CD4-positive, CD25-positive, alpha-beta regulatory T cell (primary cell): Measurements from ENCODE around the gene KIFAP3. TPM values are rescaled to one million over a fixed set of nuclear protein-coding genes. Genes with fewer than 3 reads are reported as not detected.

Experiments used
- ATAC-seq, 2 donors: fragments of 150-1000 bp; cut with Tn5 transposase; one replicate each; pipeline ENCODE4 v1.10.0; 2021; ENCODE audit warnings: low read depth in 2 of 2, moderate number of reproducible peaks in 2 of 2, moderate library complexity in 1 of 2
- DNase-seq, 3 donors: peaks; one replicate each; pipeline versions ENCODE4 v3.0.0 to v3.0.0-alpha.2; 2012 to 2022; ENCODE audit warnings: mixed read lengths in 1 of 3
- H3K27ac ChIP-seq: one replicate; pipeline ENCODE4 v1.7.0; 2013; ENCODE audit warnings: mild to moderate bottlenecking, low read length; ENCODE audit not compliant: insufficient read depth, poor library complexity, severe bottlenecking
- H3K27me3 ChIP-seq: one replicate; pipeline ENCODE4 v1.7.0; 2013; ENCODE audit warnings: low read length; ENCODE audit not compliant: control insufficient read depth, insufficient read depth
- H3K36me3 ChIP-seq: one replicate; pipeline ENCODE4 v1.7.0; 2013; ENCODE audit warnings: mild to moderate bottlenecking, low read length, moderate library complexity; ENCODE audit not compliant: control insufficient read depth, insufficient read depth
- H3K4me1 ChIP-seq: 2 replicates; pipeline ENCODE4 v1.7.0; 2013; ENCODE audit warnings: mild to moderate bottlenecking, low read length; ENCODE audit not compliant: insufficient read depth, control insufficient read depth, poor library complexity, severe bottlenecking
- H3K4me3 ChIP-seq: one replicate; pipeline ENCODE4 v1.7.0; 2013; ENCODE audit warnings: low read depth, mild to moderate bottlenecking, low read length, moderate library complexity
- H3K9me3 ChIP-seq, 2 experiments: 1 replicate in 1 of 2; 2 replicates in 1 of 2; pipeline ENCODE4 v1.7.0; 2013; ENCODE audit warnings: low read length in 2 of 2, mild to moderate bottlenecking in 1 of 2, moderate library complexity in 1 of 2; ENCODE audit not compliant: control insufficient read depth in 2 of 2
- H3K27ac Mint-ChIP-seq, 3 donors: one replicate each; pipeline ENCODE4 v1.8.0; 2020 to 2022; ENCODE audit warnings: mild to moderate bottlenecking in 3 of 3, mixed read lengths in 3 of 3, moderate library complexity in 2 of 3
- H3K27me3 Mint-ChIP-seq: one replicate; pipeline ENCODE4 v1.8.0; 2022; ENCODE audit warnings: mild to moderate bottlenecking, mixed read lengths
- H3K36me3 Mint-ChIP-seq: one replicate; pipeline ENCODE4 v1.8.0; 2020; ENCODE audit warnings: mixed read lengths
- H3K4me1 Mint-ChIP-seq, 4 donors: one replicate each; pipeline ENCODE4 v1.8.0; 2020 to 2022; ENCODE audit warnings: mixed read lengths in 4 of 4, mild to moderate bottlenecking in 1 of 4
- H3K4me3 Mint-ChIP-seq, 4 donors: one replicate each; pipeline ENCODE4 v1.8.0; 2020 to 2022; ENCODE audit warnings: mild to moderate bottlenecking in 4 of 4, mixed read lengths in 4 of 4, moderate library complexity in 3 of 4
- H3K9me3 Mint-ChIP-seq, 7 donors: one replicate each; pipeline ENCODE4 v1.8.0; 2020 to 2022; ENCODE audit warnings: mixed read lengths in 7 of 7, mild to moderate bottlenecking in 3 of 7, moderate library complexity in 2 of 7
- polyA plus RNA-seq, 4 donors: library from polyadenylated mRNA; unstranded; fragments of 300-500 nt; fragmentation: Illumina TruSeq; gene quantifications; one replicate each; pipeline ENCODE4 v1.2.3, GENCODE V29; 2021
- total RNA-seq: library from RNA; stranded (reverse); gene quantifications from one replicate; pipeline ENCODE4 v1.2.3, GENCODE V29; 2022

Gene KIFAP3
- total and polyA plus RNA-seq, 5 donors from 2014 or later, result 12.8 to 21.9 (median 18.0) TPM

DNA sequence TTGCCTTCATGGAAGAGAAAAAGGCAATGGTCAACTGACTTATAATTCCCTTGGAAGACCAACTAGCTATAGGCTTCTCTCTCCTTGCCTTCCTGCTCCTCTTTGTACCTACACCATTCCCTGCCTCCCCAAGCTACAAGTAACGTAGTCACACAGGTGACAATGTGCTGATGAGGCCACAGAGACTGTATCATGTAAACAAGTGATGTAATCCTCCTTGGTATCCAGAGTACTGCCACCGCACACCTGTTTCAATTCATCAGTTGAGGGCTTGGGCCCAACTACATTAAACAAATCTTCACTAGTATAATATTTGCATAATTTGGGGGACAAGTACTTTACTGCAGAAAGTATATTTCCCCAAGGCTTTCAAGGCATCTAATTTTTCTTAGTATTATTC lies 104.4 kb downstream of the KIFAP3 start:
- Histone ChIP-seq H3K9me3 (no peaks in the 10 kb centered on the region), H3K27me3 (no peaks in the 10 kb centered on the region), H3K36me3 (peaks cover 8% of the 10 kb centered on the region), H3K27ac (no peak overlapping the region), H3K4me3 (no peak overlapping the region), H3K4me1 (no peaks in the 10 kb centered on the region)
- no peaks in the 10 kb centered on the region for H3K9me3 Mint-ChIP-seq
- no peak for DNase-seq
- peaks cover 23% of the 10 kb centered on the region for H3K36me3 Mint-ChIP-seq
- H3K4me1 Mint-ChIP-seq, result no peaks in the 10 kb centered on the region
- H3K27me3 Mint-ChIP-seq, result no peaks in the 10 kb centered on the region
- no peak overlapping the region for H3K27ac Mint-ChIP-seq
- H3K4me3 Mint-ChIP-seq, result no peak overlapping the region
- ATAC-seq, result no peak

DNA sequence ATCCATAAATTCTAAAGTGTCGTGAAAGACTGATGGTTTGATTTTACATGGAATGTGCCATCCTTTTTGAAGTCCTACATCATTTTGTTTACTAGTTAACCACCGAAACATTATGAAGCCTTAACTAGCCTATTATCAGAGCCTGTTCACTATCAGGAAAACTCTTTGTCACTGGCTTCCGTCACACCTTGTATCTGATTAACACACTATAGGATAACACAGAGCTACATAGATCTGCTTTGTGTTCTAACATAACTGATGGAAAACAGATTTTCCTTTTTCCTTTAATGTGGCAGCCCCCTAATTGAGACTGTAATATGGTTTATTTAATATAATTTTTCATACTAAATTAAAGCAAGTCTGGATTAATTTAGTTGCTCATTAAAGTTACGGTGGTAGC lies 106.3 kb downstream of the KIFAP3 start:
- ATAC-seq, result no peak
- H3K4me1 ChIP-seq, result no peaks in the 10 kb centered on the region
- peaks cover 30% of the 10 kb centered on the region for H3K36me3 Mint-ChIP-seq
- no peaks in the 10 kb centered on the region for H3K9me3 Mint-ChIP-seq
- no peak overlapping the region for H3K27ac Mint-ChIP-seq
- H3K4me3 ChIP-seq, result no peak overlapping the region
- no peak overlapping the region for H3K4me3 Mint-ChIP-seq
- no peaks in the 10 kb centered on the region for H3K9me3 ChIP-seq
- no peaks in the 10 kb centered on the region for H3K27me3 ChIP-seq
- H3K36me3 ChIP-seq, result peaks cover 8% of the 10 kb centered on the region
- H3K27ac ChIP-seq, result no peak overlapping the region
- no peak for DNase-seq
- H3K4me1 Mint-ChIP-seq, result no peaks in the 10 kb centered on the region
- H3K27me3 Mint-ChIP-seq, result no peaks in the 10 kb centered on the region

DNA sequence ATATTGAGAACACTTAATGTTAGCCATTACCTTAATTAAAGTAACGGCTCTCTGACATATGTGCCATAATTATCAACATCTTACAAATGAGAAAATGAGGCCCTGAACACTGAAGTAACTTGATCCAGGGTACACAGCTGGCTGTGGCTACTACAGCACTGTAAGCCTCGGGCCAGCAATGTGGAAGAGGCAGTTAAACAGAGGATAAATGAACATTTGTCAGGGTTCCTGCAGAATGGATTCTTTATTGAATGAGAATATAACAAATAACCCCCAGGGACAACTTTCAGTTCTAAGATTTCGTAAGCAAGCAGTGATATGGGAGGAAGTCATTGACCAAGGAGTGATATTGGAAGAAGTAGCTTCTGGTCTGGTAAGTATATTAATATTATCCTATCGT lies 110.3 kb downstream of the KIFAP3 start:
- no peak overlapping the region for H3K4me3 ChIP-seq
- no peaks in the 10 kb centered on the region for H3K4me1 ChIP-seq
- Mint-ChIP-seq H3K27ac (no peak overlapping the region), H3K36me3 (peaks cover 17% of the 10 kb centered on the region), H3K4me3 (no peak overlapping the region), H3K4me1 (no peaks in the 10 kb centered on the region), H3K9me3 (no peaks in the 10 kb centered on the region), H3K27me3 (no peaks in the 10 kb centered on the region)
- DNase-seq (no peak), ATAC-seq (no peak)
- no peak overlapping the region for H3K27ac ChIP-seq
- no peaks in the 10 kb centered on the region for H3K27me3 ChIP-seq
- no peaks in the 10 kb centered on the region for H3K9me3 ChIP-seq
- H3K36me3 ChIP-seq, result peaks cover 3% of the 10 kb centered on the region

GRCh38 chr1:169959686-169960085 lies 114.8 kb downstream of the KIFAP3 start:
- ATAC-seq, result no peak

DNA sequence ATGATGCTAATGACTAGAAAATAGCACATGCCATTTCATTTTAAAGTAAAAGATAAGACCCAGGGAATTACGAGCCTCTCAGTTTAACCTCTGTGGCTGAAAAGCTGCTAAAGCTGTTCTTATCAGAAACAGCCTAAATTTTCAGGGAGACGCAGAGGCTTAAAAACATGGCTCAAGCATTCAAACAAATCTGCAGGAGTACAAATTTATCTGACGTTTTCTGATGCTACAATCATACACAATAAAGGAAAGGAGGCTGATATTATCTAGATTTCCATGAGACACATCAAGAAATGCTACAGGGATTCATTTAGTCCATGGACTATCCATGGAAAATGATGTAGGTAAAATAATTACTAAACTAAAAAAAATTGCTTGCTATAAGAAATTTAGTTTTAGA lies 115.5 kb downstream of the KIFAP3 start:
- H3K4me1 Mint-ChIP-seq, result no peaks in the 10 kb centered on the region
- no peak overlapping the region for H3K4me3 Mint-ChIP-seq

More at GRCh38 chr1:169959686-169960085, 114.8 kb downstream of the KIFAP3 start:
- no peak overlapping the region for H3K4me3 ChIP-seq
- H3K27me3 Mint-ChIP-seq, result no peaks in the 10 kb centered on the region
- H3K36me3 ChIP-seq, result peaks cover 3% of the 10 kb centered on the region
- DNase-seq, result no peak
- H3K36me3 Mint-ChIP-seq, result peaks cover 10% of the 10 kb centered on the region
- no peaks in the 10 kb centered on the region for H3K27me3 ChIP-seq
- H3K9me3 Mint-ChIP-seq, result no peaks in the 10 kb centered on the region
- H3K4me3 Mint-ChIP-seq, result no peak overlapping the region
- no peaks in the 10 kb centered on the region for H3K4me1 Mint-ChIP-seq
- H3K27ac ChIP-seq, result no peak overlapping the region
- no peaks in the 10 kb centered on the region for H3K4me1 ChIP-seq
- no peak overlapping the region for H3K27ac Mint-ChIP-seq
- no peaks in the 10 kb centered on the region for H3K9me3 ChIP-seq

DNA sequence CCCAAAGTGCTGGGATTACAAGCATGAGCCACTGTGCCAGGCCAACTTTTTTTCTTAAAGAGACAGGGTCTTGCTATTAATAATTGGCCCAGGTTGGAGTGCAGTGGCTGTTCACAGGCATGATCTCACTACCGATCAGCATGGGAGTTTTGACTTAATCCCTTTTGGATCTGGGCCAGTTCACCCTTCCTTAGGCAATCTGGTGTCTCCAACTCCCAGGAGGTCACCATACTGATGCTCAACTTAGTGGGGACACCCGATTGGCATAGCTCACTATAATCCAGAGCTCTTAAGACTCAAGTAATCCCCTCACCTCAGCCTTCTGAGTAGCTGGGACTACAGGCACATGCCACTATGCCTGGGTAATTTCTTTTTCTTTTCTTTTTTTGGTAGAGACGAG lies 116.6 kb downstream of the KIFAP3 start:
- no peak for DNase-seq
- peak overlapping the region in 1 of 3 donors; percentile 34 for H3K27ac Mint-ChIP-seq
- H3K4me3 Mint-ChIP-seq, result no peak overlapping the region

More for the DNA sequence above, 115.5 kb downstream of the KIFAP3 start:
- Histone ChIP-seq H3K4me3 (no peak overlapping the region), H3K4me1 (no peaks in the 10 kb centered on the region), H3K27me3 (no peaks in the 10 kb centered on the region), H3K9me3 (no peaks in the 10 kb centered on the region), H3K27ac (no peak overlapping the region), H3K36me3 (peaks cover 3% of the 10 kb centered on the region)
- H3K27ac Mint-ChIP-seq, result no peak overlapping the region
- H3K36me3 Mint-ChIP-seq, result peaks cover 7% of the 10 kb centered on the region
- ATAC-seq (no peak), DNase-seq (no peak)
- H3K27me3 Mint-ChIP-seq, result no peaks in the 10 kb centered on the region
- no peaks in the 10 kb centered on the region for H3K9me3 Mint-ChIP-seq

DNA sequence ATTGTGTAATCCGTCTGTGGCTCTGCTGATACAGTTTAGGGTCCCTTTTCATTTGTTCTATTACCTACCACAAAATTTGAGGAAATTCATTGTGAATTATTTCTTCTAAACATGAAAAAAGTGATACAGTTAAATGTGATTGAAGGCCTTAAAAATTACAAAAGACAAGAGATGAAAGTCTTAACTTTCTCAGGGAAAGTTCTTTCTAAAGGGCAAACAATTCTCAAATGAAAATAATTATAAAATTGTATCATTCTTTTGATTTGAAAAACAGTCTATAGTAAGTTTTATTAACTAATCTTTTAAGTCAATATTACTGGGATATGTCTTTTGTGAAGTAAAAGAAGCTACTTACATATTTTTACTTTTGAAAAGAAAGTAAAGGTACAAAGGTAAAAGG lies 123.4 kb downstream of the KIFAP3 start:
- Histone ChIP-seq H3K27me3 (no peaks in the 10 kb centered on the region), H3K4me3 (no peak overlapping the region), H3K27ac (no peak overlapping the region), H3K9me3 (no peaks in the 10 kb centered on the region), H3K36me3 (peaks cover 5% of the 10 kb centered on the region), H3K4me1 (no peaks in the 10 kb centered on the region)
- Mint-ChIP-seq H3K36me3 (peaks cover 14% of the 10 kb centered on the region), H3K27me3 (no peaks in the 10 kb centered on the region), H3K4me1 (no peaks in the 10 kb centered on the region), H3K27ac (no peak overlapping the region), H3K4me3 (no peak overlapping the region), H3K9me3 (no peaks in the 10 kb centered on the region)
- ATAC-seq (no peak), DNase-seq (no peak)

More for the DNA sequence above, 116.6 kb downstream of the KIFAP3 start:
- Histone ChIP-seq H3K4me1 (no peaks in the 10 kb centered on the region), H3K27ac (no peak overlapping the region), H3K27me3 (no peaks in the 10 kb centered on the region), H3K4me3 (no peak overlapping the region), H3K36me3 (peaks cover 6% of the 10 kb centered on the region), H3K9me3 (no peaks in the 10 kb centered on the region)
- H3K27me3 Mint-ChIP-seq, result no peaks in the 10 kb centered on the region
- peaks cover 14% of the 10 kb centered on the region for H3K36me3 Mint-ChIP-seq
- H3K4me1 Mint-ChIP-seq, result no peaks in the 10 kb centered on the region
- no peak for ATAC-seq
- H3K9me3 Mint-ChIP-seq, result no peaks in the 10 kb centered on the region

DNA sequence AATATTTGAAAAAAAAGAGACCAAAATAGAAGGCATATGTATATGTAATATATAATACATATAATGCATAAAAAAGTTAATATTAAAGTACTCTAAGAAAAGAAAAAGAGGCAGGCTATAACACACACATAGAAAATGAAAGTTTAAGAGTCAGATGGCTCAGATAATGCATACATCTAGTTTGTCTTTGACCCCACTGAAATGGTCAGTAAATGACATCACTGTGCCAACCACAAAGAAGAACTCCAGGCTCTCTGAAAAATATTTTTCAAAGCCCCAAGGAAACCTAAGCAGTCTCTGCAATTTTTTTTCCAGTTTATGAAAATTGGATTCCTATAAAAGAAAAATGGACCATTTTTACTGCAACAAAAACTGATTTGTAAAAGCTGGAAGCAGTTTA lies 125.4 kb downstream of the KIFAP3 start:
- no peak for ATAC-seq
- peaks cover 9% of the 10 kb centered on the region for H3K36me3 ChIP-seq
- H3K27me3 Mint-ChIP-seq, result no peaks in the 10 kb centered on the region
- no peak for DNase-seq
- H3K27ac ChIP-seq, result no peak overlapping the region
- H3K4me1 ChIP-seq, result no peaks in the 10 kb centered on the region
- H3K9me3 Mint-ChIP-seq, result no peaks in the 10 kb centered on the region
- peaks cover 13% of the 10 kb centered on the region for H3K36me3 Mint-ChIP-seq
- no peak overlapping the region for H3K4me3 ChIP-seq
- no peaks in the 10 kb centered on the region for H3K9me3 ChIP-seq
- no peaks in the 10 kb centered on the region for H3K4me1 Mint-ChIP-seq
- no peak overlapping the region for H3K27ac Mint-ChIP-seq
- no peak overlapping the region for H3K4me3 Mint-ChIP-seq
- no peaks in the 10 kb centered on the region for H3K27me3 ChIP-seq
